Fibroblast of villous mesenchyme (primary cell): ENCODE data around the gene HCFC1. TPM values are rescaled to one million over a fixed set of nuclear protein-coding genes. Genes with fewer than 3 reads are reported as not detected.

Experiments
- DNase-seq: peaks from one replicate; pipeline ENCODE4 v3.0.0-alpha.2; 2010; ENCODE audit warnings: low read depth
- H3K4me3 ChIP-seq: 2 replicates; pipeline ENCODE4 v1.5.1; 2011; ENCODE audit warnings: low read depth, mild to moderate bottlenecking, low read length
- total RNA-seq: library from RNA; depleted of rRNA; stranded (reverse); fragments of >200 nt; gene quantifications from 2 replicates; pipeline ENCODE4 v1.2.3, GENCODE V29; 2012
- TF ChIP-seq, protein P1 (sequence below): IDR thresholded peaks from 2 replicates; pipeline ENCODE4 v1.5.1; 2012; ENCODE audit warnings: low read depth, mild to moderate bottlenecking, low read length; ENCODE audit not compliant: insufficient read depth

HCFC1 gene
- total RNA-seq, 1 donor, result 28.1 TPM

DNA sequence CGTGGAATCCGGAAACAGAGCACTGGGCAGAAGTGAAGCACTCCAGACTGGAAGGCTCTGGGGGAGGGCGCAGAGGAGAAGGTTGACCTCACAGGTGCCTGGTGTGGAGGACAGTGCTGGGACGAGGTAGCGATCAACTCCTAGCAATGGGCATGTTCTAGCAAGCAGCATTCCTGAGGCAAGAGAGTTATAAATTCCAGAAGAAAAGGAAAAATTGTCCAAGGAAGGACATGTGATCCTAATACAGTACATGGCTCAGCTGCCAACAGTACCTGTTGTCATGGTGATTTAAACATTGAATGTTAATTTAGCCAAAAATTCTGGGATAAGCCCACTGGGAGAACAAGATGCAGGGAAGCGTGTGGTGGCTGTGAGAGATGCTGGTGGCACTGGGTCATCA lies 53.7 kb downstream of the HCFC1 start:
- TF ChIP-seq, protein P1, sequence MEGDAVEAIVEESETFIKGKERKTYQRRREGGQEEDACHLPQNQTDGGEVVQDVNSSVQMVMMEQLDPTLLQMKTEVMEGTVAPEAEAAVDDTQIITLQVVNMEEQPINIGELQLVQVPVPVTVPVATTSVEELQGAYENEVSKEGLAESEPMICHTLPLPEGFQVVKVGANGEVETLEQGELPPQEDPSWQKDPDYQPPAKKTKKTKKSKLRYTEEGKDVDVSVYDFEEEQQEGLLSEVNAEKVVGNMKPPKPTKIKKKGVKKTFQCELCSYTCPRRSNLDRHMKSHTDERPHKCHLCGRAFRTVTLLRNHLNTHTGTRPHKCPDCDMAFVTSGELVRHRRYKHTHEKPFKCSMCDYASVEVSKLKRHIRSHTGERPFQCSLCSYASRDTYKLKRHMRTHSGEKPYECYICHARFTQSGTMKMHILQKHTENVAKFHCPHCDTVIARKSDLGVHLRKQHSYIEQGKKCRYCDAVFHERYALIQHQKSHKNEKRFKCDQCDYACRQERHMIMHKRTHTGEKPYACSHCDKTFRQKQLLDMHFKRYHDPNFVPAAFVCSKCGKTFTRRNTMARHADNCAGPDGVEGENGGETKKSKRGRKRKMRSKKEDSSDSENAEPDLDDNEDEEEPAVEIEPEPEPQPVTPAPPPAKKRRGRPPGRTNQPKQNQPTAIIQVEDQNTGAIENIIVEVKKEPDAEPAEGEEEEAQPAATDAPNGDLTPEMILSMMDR, result no peak
- DNase-seq, result no peak
- H3K4me3 ChIP-seq, result no peak overlapping the region

DNA sequence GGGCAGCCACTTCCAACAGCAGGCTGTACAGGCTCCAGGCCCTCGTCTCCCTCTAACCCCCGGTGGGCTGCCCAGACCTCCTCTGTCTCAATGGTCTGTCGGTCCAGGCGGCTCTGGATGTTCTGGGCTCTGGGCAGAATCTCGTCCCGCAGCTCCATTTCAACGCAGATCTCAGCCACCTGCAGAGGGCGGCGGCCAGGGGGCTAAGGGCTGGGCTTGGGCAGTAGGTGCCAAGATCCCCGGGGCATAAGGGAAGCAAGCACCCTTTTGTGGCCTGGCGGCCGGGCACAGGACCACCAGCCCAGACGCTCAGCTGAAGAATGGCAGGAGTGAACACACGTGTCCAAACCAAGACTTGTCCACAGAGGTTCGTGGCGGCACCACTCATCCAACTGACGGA lies 57.9 kb downstream of the HCFC1 start:
- DNase-seq, result no peak
- TF ChIP-seq, protein P1, result no peak
- H3K4me3 ChIP-seq, result no peak overlapping the region

DNA sequence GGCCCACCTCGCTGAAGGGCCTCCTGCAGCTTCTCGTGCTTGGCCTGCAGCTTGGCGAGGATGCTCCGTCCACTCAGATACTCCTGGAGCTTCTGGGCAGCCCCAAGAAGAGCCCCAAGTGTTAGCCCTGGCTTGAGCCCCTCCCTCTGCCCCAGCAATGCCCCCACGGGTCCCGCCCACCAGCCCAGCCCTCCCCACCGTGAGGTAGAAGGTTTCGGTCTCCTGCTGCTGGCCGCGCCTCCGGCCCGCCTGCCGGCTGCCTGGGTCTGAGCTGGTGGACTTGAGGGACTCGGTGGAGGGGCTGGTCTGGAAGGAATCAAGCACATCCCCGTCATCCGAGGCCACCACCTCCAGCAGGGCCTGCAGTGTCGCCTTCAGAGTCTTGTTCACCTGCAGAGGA lies 58.4 kb downstream of the HCFC1 start:
- TF ChIP-seq, protein P1, result no peak
- H3K4me3 ChIP-seq, result no peak overlapping the region
- DNase-seq, result no peak

DNA sequence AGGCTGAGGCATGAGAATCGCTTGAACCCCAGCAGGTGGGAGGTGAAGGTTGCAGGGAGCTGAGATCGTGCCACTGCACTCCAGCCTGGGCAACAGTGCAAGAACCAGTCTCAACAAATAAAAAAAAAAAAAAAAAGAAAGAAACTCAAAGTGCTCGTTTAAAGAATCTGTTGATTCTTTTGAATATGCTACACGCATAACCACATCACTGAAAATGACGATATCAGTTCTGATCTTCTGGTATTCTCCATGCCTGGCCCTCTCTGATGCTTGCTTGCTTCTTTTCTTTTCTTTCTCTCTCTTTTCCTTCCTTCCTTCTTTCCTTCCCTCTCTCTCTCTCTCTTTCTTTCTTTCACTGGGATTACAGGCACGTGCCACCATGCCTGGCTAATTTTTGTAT lies 59.8 kb downstream of the HCFC1 start:
- TF ChIP-seq, protein P1, result no peak
- no peak for DNase-seq
- H3K4me3 ChIP-seq, result no peak overlapping the region

DNA sequence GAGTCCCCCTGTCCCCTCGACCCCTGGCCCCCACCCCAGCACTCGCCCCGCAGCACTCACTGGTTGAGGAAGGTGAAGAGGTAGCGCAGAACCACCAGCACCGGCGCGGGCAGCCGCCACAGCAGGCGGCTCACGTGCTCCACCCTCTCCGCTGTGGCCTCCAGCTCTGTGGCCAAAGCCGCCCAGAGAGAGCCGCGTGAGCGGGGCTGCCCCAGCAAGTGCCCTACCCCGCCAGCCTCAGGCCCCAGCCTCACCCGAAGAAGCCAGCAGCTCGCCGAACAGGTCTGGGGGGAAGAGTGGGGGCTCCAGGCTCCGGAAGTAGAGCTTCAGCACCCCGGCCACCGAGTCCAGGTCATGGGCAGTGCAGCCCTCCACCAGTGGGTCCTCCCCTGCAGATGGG lies 61.2 kb downstream of the HCFC1 start:
- no peak for DNase-seq
- no peak overlapping the region for H3K4me3 ChIP-seq
- TF ChIP-seq, protein P1, result no peak

DNA sequence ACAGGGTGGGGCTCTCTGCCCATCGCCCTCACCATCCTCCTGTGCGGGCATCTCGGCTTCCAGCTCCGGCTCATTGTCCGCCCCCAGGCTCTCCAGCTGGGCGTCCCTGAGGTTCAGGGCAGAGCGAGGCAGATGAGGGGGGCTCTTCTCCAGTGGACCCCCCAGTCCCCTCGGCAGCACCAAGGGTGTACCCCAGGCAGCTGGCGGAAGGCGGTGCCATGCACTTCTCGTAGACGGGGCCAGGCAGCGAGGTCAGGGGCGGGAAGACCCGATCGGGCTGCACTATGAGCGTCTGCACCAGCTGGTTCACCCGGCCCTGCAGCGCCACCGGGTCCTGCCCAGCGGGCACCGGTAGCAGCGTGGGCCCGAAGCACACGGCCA lies 61.6 kb downstream of the HCFC1 start:
- DNase-seq, result no peak
- TF ChIP-seq, protein P1, result no peak

More for the DNA sequence above, 61.6 kb downstream of the HCFC1 start:
- no peak overlapping the region for H3K4me3 ChIP-seq
